Activated CD8-positive, alpha-beta memory T cell treated with anti-CD3 and anti-CD28 coated beads for 1 hour (primary cell): ENCODE measurements around the gene PRMT5.
A peak's percentile ranks its signal among the peaks of the same experiment; 100 is the strongest.
"Not testable (repeated sequence)": the region's sequence is repeated elsewhere in the genome, so short reads cannot be mapped to it uniquely, and the experiment has no call there.

Source experiments
- DNase-seq, 2 donors: peaks; one replicate each; pipeline ENCODE4 v3.0.0-alpha.2; 2020; ENCODE audit warnings: low read depth in 1 of 2; ENCODE audit errors: extremely low read depth in 1 of 2

The PRMT5 gene

DNA sequence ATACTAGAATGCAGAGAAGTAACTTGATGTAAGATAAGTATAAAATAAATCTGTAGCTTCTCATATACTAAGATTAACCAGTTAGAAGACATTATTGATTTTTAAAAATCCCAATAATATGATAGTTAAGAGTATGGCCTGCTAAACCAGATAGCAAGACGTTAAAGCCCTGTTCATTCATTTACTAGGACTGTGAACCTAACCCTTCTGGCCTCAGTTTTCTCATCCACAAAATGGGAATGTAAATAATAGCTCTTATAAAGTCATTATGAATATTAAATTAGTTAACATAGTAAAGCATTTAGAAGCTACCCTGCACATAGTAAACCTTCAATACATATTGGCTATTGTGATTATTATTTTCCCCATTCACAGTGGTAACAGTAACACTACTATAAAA lies 6.0 kb upstream of the PRMT5 start:
- DNase-seq = no peak

DNA sequence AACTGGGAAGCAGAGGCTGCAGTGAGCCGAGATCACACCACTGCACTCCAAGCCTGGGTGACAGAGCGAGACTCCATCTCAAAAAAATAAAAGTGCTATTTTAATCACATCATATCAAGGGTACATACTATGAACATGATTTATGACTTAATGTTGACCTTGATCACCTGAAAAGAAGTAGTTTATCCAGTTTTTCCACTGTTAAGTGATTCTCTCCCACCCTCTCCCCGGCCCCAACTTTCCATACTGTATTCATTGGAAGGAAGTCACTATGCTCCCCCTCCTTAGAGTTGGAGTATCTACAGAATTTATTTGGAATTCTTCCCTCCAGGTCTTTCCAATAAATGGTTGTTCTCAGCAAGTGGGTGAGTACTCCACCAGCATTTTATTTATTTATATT lies 3.0 kb upstream of the PRMT5 start:
- DNase-seq = no peak

DNA sequence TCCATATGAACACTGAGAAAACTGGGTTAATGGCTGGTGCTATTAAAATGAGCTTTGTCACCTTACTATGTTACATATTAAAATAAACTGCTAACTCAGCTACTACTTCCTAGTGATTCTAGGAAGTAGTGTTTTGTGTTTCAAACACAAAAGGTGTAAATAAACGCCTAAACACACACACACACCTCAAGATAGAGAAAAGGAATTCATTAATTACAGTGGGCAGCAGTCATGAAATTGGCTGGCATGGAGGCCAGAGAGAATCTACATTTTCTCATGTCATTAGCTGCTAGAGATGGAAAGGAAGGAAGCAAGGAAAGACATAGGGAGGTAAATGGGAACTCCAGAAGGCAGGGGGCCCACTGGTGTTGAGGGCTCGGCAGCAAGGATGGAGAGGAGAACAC lies 787 bp upstream of the PRMT5 start:
- no peak for DNase-seq

DNA sequence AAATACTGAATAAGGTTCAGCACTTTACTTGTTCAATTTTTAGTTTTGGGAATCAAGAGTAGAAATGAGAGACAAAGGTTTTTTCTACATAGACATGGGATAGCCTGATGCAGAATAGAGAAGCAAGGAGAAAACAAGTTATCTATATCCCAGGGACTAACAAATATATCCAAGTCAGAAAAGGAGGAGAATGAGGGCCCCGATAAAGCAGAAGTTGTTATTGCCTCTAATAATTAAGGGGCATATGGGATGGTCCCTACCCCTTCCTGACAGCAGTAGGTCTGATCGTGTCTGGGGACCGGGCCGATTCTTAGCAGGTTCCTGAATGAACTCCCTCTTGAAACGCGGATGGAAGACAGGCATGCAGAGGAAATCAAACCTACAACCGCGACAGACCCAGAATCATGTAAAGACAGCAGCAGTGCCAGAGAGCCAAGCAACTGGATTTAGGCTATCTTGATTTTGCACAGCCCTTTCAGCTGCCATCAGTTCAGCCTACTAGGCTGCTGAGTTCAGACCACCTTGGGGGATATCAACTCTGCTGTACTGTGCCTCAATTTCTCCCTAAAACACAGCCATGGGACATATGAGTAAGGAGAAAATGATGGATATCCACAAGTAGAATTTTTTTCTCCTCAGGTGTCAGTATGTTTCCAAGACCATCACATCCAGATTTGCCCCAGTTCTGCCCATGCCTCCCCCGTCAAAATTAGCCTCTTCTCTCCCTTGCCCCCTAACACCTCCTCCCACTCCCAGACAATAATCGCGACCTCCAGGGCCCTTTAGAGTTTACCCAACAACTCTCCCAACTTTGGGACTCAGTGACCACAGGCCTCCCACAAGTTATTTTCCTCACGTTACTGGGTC lies 706 bp downstream of the PRMT5 start:
- DNase-seq = no peak

DNA sequence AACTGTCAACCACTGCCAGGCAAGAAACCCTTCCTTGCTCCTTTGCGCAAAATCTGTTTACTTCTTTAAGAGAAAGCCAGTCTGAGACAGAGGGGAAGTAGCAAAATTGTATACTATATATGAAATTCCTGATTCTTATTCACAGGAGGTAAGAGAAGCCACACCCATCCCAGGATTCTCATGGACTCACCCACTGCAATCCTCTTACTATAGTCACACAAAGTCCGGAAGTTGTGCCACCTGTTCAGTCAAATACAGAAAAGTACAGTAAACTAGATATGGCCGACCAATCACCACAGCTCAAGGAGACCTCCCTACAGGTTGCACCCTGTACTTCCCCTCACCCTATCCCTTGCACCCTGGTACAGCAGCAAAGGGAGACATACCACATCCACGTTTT lies 2.9 kb downstream of the PRMT5 start:
- no peak for DNase-seq

DNA sequence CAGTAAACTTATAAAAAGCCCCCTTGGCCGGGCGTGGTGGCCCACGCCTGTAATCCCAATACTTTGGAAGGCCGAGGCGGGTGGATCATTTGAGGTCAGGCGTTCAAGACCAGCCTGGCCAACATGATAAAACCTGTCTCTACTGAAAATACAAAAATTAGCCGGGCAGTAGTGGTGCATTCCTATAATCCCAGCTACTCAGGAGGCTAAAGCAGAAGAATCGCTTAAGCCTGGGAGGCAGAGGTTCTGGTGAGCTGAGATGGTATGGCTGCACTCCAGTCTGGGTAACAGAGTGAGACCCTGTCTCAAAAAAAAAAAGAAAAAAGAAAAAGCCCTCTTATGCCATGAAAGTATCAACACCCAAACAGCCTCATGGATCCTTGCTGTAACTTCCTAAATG lies 3.7 kb downstream of the PRMT5 start:
- DNase-seq = no peak

DNA sequence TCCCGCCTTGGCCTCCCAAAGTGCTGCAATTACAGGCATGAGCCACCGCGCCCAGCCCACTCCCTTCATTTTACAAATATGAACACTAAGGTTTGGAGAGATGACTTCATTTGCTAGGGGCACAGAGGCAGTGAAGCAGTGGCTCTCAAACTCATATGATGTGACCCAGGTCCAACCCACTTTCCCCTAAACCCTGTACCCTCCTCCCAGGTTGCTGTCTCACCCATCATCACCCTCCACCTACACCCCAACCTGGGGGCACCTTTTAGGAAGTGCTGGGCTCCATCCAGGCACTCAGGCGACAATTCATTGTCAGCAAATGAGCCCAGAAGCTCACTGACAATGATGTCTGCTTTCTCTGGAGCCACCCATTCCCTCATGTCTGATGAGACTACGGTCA lies 5.4 kb downstream of the PRMT5 start:
- no peak for DNase-seq

DNA sequence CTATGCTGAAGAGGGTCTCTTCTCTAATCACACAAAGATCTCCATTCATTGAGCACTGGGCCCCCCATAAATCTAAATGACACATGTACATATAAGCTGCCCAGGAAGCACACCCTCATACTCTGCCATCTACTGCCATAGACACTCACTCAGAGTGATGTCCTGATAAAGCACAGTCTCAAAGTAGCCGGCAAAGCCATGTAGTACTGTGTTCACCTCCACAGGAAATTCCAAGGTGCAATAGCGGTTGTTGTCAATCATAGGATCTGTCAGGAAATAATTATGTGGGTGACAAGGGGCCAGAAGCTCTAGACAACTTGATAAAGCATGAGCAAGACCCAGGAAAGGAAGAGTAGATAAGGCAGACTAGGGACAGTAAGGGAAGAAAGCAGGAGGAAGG lies 6.9 kb downstream of the PRMT5 start:
- DNase-seq = no peak

DNA sequence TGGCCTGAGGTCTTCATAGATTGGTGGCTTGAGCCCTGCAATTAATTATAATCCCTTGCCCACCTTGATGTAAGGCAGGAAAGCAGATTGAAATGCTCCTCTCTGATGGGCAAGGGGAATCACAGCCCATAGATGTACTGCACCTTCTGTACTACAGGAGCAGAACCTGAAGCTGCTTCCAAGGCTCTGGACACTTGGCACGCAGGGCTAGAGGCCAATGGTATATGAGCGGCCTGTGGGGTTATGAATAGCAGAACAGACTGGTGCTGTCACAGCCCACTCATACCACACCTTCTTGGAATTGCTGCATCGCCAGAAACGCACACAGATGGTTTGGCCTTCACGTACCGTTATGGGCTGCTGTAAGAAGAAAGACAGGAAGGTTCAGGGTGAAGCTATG lies 8.5 kb downstream of the PRMT5 start:
- no peak for DNase-seq

DNA sequence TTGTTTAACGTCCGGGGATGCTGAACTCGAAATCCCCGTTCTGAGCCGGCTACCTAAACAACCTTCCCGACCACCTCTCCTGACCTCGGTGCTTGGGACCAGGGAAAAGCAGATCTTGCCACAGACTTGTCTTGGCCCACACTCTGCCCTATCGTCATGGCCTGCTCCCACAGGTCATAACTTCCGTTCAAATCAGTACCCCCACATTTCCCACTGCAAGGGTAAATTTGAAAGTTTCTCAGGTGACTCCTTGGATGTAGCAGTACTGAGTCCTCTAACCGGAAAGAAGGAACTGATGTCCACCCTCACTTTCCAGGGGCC lies 9.6 kb downstream of the PRMT5 start:
- DNase-seq = no peak

DNA sequence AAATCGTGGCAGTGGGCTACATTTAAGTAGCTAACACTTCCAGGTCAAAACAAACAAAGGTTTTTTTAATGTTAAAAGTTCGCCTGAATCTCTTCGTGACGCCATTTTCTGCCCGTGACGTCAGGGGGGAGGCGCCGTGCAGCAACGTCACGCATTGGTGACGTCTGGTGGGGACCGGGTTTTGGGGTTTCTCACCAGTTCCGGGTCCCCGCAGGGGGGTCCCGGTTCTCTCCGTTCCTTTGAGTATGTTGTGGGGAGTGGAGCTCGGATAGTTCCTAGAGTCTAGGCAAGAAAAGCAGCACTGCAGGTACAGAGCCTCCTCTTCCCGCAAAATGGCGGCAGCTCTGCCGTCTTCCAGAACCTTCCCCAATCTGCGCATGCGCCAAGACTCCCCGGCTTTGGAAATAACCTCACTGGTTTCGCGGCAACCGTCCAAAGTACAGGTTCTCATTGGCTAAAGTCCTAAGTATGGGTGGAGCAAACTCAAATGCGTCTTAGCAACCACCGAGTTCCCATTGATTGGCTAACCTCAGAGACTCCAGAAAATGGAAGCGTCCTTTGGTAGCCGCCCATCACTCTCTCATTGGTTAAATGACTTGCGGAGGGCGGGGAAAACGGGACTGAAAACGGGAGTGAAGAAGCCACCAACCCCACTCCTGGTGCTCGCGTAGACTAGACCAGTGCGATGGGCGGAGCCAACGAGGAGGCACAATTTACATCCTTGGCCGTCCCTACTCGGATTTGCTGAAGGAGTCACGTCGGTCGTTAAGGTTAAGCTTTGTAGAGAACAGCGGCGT lies 10.2 kb downstream of the PRMT5 start, which contains the start of gene RBM23:
Gene RBM23 (minus strand): TSS at position 346 of the 797 bp plus-strand sequence.
- peak; percentile 100 for DNase-seq

DNA sequence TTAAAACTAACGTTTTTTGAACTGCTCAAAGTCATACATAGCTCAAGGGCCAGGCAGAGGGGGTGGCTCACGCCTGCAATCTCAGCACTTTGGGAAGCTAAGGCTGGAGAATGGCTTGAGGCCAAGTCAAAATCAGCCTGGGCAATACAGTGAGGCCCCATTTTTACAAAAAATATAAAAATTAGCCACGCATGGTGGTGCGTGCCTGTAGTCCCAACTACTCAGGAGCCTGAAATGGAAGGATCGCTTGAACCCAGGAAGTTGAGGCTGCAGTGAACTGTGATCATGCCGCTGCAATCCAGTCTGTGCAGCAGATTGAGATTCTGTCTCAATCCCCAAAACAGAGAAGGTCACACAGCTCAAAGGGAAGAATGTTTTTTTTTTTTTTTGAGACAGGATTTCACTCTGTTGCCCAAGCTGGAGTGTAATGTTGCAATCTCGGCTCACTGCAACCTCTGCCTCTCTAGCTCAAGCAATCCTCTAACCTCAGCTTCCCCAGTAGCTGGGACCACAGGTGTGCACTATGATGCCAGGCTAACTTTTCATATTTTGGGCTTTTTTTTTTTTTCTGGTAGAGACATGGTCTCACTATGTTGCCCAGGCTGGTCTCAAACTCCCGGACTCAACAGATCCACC lies 13.2 kb downstream of the PRMT5 start:
- DNase-seq = no peak

DNA sequence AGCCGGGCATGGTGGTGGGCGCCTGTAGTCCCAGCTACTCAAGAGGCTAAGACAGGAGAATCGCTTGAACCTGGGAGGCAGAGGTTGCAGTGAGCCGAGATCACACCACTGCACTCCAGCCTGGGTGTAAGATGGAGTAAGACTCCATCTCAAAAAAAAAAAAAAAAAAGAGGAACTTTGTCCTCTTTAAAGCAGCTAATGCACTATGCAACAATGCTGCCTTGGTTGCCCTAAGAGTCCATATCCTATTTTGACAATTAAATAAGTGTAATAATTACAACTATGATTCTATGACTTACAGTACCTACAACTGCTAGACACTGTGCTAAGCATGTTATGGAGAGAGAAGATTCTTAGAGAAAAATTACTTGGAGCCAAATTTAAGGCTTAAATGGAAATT lies 14.3 kb downstream of the PRMT5 start:
- not testable (repeated sequence) for DNase-seq

DNA sequence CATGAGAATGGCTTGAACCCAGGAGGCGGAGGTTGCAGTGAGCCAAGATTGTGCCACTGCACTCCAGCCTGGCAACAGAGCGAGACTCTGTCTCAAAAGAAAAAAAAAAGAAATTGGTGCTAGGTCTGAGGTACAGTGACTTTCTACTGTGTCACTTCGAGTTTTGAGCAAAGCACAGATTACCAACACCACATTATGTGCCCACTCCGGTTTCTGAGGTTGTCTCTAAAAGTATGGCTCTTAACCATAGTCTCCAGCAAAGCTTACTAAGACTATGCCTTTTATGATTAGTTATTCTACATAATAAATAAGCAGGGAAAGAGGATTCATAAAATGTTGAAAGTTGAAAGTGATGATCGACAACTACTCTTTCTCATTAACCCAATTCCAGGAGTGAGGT lies 18.3 kb downstream of the PRMT5 start:
- no peak for DNase-seq

DNA sequence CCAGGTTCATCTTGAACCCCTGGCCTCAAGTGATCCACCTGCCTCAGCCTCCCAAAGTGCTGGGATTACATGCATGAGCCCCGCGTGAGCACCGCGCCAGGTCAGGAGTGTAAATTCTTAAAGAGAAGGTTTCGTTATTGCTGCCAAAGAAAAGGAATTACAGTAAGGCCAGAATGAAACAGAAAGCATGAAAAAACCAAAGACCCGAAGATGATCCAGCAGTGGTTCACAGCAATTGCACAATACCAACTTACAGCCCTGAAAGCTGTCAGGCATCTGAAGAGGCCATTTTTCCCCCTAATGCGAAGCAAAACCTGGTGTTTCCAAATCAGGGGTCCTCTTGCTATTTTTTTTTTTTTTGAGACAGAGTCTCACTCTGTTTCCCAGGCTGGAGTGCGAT lies 20.6 kb downstream of the PRMT5 start:
- no peak for DNase-seq

DNA sequence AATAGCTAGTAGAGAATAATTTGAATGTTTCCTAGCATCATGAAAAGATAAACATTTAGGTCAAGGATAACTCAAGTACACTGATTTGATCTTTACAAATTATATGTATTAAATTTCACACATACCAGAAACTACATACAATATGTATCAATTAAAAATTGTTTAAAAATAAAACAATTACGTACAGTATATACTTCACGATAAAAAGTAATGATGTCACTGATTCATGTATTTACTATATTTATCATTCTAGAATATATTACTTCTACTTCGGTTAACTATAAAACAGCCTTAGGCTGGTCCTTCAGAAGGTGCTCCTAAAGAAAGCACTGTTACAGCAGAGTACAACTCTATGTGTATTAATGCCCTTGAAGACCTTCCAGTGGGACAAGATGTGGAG lies 21.7 kb downstream of the PRMT5 start:
- DNase-seq = no peak

DNA sequence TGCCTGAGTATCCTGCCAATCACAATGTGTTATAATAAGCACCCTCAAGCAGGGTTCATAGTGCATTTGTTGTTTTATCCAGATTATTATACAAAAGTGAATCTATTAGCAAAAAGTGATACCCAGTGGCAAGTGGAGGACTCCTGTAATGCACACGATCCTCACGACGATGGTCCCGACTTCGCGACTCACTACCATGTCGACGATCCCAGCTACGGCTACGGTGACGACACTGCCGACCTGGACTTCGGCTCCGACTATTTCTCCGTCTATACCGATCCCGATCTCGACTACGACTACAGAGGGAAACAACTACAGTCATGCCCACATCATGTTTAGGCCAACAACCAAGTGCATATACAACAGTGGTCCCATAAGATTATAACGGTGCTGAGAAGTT lies 23.1 kb downstream of the PRMT5 start:
- DNase-seq = no peak

DNA sequence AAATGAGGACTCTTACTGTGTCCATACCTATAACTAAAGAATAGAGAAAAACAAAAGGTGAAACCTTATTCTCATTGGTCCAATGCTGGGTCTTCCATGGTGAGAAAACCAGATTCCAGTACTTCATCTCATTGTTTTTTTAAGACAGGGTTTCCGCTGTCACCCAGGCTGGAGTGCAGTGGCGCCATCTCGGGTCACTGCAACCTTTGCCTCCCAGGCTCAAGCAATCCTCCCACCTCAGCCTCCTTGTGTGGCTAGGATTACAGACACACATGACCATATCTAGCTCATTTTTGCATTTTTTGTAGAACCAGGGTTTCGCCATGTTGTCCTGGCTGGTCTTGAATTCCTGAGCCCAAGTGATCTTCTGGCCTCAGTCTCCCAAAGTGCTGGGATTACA lies 23.5 kb downstream of the PRMT5 start:
- DNase-seq = no peak

DNA sequence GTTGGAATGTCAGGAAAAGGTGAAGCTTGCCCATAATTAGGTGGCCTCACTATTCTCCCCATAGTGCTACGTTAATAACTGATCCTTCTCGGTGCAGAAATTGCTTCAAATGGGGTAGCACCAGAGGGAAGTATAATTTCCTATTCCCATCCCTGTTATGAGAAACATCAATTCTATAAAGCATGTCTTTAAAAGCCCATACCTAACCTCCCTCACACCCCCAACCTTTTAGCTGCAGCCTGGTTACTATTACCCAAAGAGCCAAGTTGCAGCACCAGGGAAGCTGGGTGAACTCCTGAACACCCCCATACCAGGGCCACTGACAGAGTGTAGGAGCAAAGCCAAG lies 25.5 kb downstream of the PRMT5 start:
- DNase-seq = no peak

DNA sequence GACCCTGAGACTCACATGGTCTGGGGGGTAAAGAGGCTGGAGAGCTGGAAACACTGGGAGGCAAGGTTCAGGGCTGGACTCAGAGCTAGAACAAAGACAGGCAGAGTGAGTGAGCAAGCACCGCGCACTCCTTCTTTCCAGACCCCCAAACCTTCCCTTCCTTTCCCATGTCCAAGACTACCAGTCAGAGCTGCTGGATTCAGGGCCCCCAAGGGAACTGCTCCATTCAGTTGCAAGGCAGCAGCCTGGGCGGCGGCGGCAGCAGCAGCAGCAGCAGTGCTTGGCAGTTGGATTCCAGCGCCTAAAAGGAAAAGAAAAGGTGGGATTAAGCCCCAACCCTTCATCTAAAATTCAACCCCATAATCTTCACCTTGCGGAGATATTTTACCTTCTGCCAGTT lies 27.4 kb downstream of the PRMT5 start:
- DNase-seq = no peak

DNA sequence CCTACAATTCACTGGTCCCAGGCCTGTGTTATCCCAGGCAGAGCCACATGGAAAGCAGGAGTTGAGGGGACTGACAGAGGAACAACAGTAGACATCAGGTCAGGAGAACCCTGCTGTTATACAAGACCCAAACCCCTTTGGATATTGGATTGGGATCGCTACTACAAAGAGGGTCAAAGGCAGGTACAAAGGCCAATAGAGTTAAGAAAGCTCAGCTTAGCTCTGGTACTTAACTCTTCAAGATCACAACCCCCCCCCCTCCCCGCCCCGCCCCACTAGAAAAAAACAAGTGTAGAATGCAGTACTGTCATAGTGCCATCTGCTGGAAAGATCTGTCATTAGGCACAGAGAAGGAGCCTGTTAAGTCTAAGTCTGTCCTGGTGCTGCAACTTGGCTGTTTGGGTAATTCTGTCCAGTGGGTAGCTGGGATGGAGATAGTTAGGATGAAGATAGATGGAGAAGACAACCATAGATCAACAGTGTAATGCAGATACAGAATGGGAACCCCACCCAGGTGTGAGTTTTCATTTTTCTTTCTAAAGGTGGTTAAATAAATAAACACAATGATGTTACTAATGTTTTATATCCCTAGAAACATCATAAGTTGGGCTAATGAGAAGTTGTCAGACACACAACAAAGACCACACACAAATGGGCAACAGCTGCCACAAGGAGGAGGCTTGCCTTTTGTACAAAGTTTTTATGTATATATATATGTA lies 28.9 kb downstream of the PRMT5 start:
- peak in 1 of 2 donors; percentile 24 for DNase-seq
